ENCODE results near the gene NLRP9.

The NLRP9 gene

DNA sequence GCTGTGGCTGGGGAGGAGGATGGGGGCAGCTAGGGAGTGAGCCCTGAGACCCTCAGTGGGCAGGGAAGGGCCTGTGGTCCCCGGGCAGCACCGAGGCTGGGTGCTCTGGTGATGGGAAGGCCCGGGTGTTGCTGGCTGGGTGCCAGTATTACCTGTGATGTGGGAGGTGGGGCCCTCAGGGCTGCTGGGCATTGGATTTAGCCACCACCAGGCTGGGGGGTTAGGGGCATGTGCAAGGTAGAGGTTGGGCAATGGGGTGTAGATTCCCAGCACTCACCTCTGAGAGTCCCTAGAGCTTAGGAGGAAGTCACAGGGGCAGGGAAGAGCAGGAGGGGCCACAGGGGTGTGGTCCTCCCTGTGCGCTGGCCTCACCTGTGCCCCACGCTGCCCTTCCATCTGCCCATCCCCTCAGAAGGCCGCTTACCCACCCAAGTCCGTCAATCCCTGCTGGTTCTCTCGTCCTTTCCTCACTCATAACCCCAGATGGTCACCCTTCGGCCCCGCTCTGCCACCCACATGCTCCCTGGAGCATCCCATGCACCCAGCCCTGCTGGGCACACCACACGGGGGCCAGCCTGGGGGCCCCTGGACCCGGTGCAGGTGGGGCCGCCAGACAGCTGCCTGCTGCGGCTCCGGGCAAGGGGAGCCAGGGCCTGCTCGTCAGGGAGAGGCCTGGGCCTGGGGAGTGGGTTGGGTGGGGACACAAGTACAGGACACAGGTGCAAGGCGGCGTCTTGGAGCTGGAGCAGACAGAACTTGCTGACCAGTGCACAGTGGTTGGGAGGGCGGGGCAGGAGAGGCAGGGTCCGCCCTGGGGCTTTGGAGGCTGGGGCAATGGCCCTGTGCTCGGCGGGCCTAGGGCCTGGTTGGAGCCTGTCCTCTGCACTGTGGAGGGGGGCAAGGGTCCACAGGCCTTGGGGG is 50.7 kb downstream of the NLRP9 start:
- DNase-seq = no peak

DNA sequence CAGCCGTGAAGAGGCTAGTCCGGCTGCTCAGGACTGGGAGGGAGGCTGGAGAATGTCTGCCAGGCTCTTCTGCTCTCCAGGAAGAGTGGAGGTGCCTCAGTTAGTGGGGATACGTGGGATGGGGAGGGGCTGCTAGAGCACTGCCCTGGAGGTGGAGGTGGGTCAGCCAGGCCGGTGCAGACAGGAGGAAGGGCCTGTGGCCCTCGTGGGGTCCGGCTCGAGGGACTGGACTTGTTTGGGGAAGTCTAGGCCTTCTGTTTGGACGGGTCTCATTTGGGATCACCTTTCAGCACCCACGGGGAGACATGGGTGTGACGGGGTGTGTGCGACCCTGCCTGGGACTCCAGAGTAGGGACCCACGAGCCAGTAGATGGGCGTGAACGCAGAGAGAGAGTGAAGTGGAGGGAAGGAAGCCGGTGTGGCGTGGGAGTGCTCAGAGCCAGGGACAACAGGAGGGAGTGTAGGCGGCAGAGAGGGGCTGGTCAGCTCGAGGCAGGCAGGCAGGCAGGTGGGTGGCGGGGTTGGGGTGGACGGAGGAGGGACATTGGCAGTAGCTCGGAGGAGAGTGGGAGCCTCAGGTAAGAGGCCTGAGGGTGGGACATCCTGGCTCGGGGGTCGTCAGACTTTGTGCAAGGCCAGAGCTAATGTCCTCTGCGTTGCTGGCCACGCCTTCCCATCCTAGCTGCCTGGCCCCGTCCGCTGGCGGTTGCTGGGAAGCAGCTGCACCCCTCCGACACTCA is 51.7 kb downstream of the NLRP9 start:
- DNase-seq = no peak

DNA sequence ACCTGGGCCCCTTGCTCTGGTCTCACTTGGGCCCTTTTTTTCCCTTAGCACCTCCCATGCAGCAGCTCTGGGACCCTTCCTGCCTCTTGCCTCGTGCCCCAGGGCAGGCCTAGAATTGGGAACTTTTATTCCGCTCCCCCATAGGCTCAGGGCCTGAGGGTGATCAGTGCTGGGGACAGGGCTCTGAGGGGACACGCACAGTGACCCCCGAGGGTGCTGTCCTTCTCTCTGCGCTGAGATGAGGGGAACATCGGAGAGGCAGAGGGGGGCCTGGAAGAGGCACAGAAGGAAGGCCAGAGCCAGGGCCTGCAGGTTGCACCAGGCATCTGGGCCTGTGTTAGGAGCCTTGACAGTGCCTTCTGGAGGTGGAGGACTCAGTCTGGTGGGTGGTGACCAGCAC is 52.4 kb downstream of the NLRP9 start:
- no peak for DNase-seq

DNA sequence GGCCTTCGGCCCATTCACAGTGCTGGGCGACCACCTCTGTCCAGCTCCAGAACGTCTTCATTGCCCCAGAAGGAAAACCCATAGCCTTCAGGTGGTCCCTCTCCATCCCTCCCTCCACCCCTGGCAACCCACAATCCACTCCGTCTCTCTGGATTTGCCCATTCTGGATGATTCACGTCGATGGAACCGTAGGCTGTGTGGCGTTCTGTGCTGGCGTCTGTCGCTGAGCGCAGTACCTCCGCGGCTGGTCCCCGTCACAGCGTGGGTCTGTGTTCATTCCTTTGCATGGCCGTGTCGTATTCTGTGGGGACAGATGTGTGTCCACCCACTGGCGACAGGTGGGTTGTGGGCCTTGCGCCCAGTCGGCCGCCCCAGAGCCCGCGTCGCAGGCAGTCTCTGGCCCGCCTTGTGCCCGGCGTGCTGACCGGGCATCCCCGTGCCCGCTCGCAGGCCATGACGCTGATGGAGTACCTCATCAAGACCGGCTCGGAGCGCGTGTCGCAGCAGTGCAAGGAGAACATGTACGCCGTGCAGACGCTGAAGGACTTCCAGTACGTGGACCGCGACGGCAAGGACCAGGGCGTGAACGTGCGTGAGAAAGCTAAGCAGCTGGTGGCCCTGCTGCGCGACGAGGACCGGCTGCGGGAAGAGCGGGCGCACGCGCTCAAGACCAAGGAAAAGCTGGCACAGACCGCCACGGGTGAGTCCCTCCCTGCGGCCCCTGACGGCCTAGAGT is 53.1 kb downstream of the NLRP9 start:
- no peak for DNase-seq

DNA sequence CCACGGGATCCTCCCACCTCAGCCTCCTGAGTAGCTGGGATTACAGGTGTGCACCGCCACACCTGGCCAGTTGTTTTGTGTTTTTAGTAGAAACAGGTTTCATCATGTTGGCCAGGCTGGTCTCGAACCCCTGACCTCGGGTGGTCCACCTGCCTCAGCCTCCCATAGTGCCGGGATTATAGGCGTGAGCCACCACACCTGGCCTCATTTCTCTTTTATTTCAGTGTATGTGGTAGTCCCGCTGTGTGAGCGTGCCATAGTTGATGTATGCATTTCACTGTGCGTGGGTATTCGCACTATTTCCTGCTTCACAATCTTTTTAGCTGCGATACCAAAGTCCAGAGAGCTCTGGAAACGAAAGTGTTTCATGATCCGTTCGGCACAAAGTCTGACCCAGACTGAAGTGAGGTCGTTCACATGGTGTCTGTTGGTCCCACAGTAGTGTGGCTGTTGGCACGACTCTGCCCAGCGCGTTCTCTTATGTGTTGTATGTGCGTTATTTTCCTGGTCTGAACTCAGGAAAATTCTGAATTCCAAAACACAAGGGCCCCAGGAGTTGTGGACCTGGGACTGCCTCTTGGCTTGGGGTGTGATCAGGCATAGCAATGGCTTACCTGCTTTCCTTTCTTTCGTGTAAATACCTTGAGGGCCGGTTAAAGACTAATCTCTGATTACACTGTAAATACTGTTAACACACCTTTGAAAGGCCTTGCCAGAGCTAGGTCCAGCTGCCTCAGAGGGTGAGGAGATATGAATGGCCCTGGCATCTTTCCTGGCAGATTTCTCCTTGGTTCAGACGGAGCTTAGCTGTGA is 54.5 kb downstream of the NLRP9 start:
- no peak for DNase-seq

DNA sequence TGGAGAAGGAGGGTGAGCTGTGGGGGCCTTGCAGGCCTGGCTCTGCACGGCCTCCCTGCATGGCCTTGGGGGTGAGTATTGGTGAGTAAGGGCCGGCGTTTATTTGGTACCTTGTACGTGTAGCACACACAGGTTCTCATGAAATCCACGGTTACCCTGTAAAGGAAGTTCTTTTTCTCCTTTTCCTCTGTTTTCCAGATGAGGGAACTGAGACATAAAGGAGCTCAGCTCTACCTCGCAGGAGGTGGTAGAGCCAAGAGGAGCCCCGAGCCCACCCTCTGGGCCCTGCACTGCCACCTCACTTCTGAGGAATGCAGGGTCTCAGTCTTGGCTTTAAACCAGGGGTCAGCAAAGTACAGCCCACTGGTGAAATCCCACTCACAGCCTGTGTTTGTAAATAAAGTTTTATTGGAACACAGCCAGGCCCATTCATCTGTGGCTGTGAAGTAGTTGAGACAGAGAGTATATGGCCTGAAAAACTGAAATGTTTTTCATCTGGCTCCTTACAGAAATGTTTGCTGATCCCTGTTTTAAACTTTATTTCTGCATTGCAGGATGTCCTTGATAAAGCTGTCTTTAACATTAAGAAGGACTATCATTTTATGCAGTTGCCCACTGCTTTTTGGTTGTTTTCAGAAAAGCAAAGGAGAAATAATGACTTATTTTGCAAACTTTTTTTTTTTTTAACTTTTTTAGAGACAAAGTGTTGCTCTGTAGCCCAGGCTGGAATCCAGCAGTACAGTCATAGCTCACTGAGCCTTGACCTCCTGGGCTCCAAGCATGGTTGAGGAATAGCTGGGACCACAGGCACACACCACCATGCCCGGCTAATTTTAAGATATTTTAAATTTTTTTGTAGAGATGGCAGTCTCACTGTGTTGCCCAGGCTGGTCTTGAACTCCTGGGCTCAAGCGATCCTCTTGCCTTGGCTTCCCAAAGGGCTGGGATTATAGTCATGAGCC is 56.8 kb downstream of the NLRP9 start:
- DNase-seq = no peak

DNA sequence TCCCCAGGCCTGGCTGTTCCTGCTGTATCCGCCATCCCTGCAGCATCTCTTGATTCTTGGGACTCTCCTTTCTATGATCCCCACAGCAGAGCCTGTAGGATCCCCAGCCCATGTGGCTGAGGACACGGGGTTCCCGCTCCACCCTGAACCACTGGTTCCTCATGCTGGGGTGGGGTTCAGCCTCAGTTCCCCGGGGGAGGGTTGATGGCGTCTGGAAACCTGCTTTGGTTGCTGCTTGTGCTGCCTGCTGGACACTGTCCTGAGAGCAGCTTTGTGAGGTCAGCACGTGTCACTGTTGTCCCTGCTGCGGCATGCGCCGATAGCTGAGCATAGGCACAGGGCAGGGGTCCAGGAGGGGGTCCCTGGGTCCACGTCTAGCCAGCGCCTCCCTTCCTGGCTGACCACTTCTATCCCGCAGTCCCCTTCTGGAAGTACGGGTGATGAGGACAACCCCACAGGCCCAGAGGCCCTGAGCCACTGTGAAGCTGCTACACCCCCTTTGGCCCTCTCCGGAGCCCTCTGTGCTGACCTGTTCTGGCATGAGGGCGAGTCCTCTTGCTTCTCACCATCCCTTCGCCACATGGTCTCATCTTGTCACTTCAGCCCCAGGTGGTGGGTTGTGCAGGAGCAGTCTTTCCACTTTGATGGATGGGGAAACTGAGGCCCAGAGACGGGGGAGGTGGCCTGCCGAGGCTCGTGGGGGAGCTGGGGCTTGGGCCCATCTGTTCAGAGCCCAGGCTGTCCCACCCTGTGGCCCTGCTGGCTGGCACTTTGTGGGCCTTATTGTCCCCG is 57.7 kb downstream of the NLRP9 start:
- no peak for DNase-seq

DNA sequence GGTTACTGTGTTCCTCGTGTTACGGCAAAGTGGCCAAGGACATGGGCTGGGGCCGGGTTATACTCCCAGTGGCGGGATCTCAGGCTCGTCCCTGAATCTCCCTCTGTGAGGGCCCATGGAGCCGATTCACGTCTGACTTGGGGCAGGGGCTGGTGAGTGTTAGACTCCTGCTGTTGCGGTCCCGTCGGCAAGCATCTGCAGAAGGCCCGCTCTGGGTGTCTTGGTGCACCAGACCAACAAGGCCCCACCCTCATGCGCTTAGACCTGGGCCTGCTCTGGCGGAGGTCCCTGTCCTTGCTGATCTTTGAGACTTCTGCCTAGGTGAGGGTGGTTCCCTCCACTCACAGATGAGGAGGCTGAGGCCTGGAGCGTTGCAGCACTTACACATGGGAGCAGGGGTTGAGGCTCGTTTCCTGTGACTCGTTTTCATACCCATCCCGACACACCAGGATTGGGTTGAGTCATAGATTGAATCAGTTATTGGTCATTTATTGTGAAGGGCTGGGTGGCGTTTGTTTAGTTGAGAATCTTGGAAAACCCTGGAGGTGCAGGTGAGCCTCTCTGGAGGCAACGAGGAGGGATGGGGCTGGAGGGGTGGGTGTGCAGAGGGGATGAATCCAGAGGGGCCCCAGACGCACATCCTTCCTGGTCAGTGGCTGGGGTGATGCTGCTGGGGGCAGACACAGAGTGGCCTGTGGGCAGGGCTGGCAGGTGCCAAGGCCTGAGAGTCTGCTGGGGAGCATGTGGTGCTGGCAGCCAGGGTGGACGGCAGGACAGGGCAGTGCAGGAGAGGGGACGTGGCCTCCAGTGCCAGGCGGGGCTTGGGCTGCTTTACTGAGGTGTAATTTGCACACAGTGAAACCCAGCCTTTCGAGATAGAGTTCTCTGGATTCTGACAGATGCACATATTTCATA is 58.6 kb downstream of the NLRP9 start:
- no peak for DNase-seq

DNA sequence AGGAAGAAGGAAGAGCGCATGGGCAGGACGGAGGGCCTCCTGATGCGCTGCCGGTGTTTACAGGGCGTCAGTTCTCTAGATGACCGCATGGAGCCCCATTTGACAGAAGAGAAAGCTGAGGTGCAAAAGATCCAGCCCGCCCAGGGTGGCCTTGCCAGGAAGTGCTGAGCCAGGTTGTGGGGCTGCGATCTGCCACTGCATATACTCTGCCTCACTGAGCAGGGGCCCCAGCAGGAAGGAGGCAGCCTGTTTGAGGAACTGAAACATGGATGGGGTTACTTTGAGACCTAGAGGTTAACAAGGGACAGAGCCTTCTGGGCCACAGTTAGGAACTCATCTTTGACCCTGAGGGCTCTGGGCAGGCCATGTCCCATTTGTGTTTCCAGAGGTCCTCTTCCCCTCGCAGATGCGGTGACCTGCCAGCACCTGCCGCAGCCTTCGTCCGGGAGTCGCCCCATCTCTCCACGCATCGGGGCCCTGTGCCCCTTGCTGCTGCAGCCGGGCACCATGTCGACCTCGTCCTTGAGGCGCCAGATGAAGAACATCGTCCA is 60.0 kb downstream of the NLRP9 start:
- peak; percentile 100 for DNase-seq

DNA sequence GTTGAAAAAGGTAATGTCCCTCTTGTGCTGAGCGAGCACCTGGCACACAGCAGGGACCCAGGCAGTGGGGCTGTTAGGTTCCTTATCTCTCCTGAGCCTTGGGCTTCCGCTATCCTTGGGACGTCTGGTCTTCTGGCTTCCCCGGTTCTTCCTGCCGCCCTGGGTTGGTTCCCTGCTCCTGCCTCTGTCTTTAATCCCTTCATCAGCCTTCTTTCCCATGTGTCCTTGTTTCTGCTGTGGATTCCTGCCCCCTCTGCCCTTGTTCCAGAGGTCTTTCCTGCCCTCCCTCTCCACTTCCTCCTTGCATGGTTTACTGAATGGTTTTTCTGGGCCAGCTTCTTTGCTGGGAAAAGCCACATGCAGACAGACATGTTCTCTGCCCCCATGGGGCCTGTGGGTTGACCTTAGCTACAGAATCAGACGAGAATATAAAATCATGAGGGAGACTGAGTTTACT is 60.6 kb downstream of the NLRP9 start:
- peak; percentile 66 for DNase-seq

DNA sequence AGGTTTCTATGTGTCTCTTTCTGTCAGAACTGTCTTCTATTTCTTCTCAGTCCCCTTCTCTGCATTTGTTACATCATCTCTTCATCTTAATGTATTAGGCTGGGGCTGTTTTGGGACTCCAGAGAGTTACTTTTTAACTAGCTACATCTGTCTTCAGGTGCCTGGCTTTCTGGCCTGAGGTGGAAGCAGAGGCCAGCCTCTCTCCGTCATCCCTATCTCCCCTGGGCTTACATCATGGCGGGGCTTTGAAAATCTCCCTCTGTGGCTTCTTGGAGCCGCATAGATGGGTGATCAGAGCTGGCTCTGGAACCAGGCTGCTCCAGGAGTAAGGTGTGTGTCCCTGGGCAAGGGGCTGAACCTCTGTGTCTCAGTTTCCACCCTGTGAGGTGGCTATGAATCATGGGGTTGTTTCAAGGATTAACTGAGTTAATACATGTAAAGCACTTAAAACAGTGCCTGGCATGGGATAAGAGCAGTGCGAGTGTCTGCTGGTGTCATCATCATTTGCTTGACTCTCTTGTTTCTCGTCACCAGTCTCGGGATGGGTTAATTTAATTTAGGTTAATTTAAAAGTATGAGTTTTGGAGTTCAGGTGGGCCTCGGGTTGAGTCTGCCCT is 61.2 kb downstream of the NLRP9 start:
- no peak for DNase-seq

DNA sequence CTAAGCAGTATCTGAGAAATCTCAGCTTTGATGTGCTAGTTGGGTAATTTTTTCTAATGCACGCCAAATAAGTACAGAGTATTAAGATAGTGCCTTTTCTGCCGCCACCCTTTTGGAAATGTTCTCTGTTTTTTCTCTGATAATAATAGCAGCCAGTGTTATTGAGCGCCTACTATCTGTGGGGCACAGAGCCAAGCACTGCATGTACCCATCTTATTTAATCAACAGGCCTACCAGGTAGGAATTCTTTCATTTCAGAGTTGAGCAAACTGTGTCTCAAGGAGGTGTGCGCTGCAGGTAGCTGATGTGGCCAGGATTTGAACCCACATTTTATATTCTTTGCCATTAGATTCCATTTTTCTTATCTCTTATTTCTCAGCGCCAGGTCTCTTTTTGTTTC is 61.8 kb downstream of the NLRP9 start:
- DNase-seq = no peak

DNA sequence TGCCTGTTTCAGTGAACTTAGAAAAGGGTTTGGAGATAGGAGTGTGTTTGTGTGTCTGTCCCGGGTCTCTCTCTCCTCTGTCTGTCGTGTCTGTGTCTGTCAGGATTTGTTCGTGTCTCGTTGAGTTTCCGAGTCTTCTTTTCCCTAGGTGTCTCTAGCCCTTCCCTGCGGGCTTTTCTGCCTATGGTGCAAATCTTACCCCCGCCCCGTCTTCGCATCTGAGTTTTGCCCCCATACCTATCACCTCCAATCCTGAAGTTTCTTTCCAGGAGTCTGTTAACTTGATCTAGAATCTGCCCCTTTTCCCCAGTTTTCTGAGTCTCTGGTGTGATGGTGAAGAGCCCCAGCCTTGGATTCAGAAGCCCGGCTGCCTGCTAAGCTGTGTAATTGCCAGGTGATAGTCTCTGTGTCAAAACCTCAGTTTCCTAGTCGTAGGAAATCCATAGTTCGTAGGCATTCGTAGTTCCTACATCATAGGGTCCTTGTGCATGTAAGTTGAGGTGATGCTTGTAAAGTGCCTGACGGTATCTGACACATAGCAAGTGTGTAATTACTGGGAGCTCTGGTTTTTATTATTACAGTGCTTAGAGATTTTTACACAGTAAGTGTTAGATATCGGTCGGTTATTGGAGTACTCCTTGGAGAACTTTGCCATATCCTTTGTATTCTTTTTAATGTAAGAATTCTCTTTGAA is 62.4 kb downstream of the NLRP9 start:
- no peak for DNase-seq

DNA sequence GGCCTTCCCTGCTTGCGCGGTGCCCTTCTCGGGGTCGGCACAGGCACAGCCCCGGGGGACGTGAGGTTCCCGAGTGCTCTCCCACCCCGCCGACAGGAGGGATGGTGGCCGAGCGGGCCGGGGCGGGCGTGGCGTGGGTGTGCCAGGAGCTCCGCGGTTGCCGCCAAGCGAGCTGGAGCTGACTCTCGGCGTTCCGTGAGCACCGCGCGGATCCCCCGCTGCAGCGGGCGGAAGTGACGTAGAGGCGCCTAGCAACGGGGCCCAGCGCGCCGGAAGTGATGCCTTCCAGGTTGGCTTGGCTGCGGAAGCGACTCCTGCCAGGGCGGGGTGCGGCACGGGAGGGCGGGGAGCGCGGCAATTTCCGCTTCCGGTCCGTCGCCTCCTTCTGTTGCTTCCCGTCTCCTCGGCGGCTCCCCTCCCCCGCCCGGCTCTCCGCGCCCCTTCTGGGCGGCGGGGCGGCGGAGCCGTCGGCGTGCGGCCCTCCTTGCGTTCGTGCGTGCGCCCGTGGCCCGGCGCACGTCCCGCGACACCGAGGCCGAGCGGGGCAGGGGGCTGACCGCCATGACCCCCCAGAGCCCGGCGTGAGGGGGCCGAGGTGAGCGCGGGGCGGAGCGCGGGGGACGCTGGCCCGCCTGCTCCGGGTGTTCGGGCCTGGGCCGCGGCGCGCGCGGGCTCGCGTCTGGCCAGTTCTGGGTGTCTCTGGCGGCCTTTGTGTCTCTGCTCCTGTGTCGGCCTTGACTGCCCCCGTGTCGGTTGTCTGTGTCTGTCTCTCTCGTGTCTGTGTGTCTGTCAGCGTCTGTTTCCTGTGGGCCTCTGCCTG is 63.2 kb downstream of the NLRP9 start, which contains the start of gene EPN1:
EPN1 (plus strand) TSS at position 386 of the 820 bp plus-strand sequence. CDS start 3,402 bp downstream, outside the sequence.
- peak; percentile 98 for DNase-seq

DNA sequence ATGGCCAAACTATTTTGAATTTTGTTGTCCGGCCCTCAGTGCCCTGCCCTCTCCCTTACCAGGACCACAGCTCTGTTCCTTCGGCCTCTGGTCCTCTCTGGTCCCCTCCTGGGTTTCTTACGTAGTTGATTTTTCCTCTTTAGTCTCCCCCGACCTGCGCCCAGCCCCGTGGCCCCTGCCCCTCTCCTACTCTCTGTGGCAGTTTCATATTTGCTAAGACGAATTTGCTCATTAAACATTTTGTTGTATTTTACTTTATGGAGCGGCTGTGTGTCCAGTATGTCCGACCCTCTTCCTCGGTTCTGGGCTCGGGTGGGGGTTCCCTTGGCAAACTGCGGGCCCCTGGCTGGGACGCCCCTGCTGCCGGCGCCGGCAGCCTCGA is 63.8 kb downstream of the NLRP9 start:
- no peak for DNase-seq

DNA sequence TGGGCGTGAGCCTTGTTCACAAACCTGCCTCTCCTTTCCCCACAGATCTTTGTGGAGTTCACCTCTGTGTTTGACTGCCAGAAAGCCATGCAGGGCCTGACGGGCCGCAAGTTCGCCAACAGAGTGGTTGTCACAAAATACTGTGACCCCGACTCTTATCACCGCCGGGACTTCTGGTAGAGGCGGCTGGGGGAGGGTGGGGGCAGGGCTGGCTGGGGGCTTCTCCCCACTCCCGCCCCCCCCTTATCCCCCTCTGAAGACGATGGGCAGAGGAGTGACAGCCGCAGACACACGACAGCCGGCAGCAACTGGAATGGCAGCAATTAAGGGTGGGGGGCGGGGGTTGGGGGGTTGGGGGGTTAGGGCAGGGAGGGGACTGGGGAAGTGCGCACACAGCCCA is 64.3 kb downstream of the NLRP9 start:
- DNase-seq = no peak

DNA sequence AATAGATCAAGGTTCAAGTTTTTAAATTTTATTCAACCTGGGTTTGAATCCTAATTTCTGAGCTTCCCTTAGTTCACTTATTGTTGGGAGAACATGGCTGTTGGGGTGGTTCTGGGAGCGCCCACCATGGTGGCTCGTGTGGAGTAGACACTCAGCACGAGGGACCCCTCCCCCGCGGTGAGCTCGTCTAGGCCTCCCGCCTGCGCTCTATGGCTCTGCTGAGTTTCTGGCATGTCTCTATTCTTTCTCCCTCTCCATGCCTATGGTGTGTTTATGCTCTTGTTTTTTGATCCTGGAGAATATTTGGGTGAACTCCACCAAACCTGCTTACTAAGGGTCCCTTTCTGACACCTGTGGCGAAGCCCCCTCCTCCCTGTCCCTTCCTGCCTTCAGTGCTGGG is 64.7 kb downstream of the NLRP9 start:
- no peak for DNase-seq
